ENCODE results near the gene PFKFB2.

Gene PFKFB2

GRCh38 chr1:207024202-207025145 is 28.6 kb upstream of the PFKFB2 start:
- DNase-seq (ENCODE audit: insufficient read length) (no peak), FAIRE-seq (no peak)
- TF ChIP-seq POLR2AphosphoS5 (IDR thresholded peaks at IDR 0.05; ENCODE audit: low read depth, low read length) = no peak
- no peak for TF ChIP-seq TAF1 (IDR thresholded peaks at IDR 0.05; ENCODE audit: borderline replicate concordance, low read depth, low read length)

GRCh38 chr1:207025146-207025880 is 27.8 kb upstream of the PFKFB2 start:
- FAIRE-seq (no peak), DNase-seq (ENCODE audit: insufficient read length) (no peak)
- TF ChIP-seq POLR2A (IDR thresholded peaks at IDR 0.05; ENCODE audit: low read depth, low read length) (no peak), TAF1 (IDR thresholded peaks at IDR 0.05; ENCODE audit: borderline replicate concordance, low read depth, low read length) (no peak), POLR2AphosphoS5 (IDR thresholded peaks at IDR 0.05; ENCODE audit: low read depth, low read length) (no peak)

- TF ChIP-seq POLR2AphosphoS5 (IDR thresholded peaks at IDR 0.05; ENCODE audit: low read depth, low read length) (no peak), TAF1 (IDR thresholded peaks at IDR 0.05; ENCODE audit: borderline replicate concordance, low read depth, low read length) (no peak), POLR2A (IDR thresholded peaks at IDR 0.05; ENCODE audit: low read depth, low read length) (no peak)
- FAIRE-seq = no peak
- no peak for DNase-seq (ENCODE audit: insufficient read length)
These were observed 27.0 kb upstream of the PFKFB2 start for GRCh38 chr1:207026104-207026534.

GRCh38 chr1:207027206-207027777 is 25.8 kb upstream of the PFKFB2 start:
- no peak for FAIRE-seq

GRCh38 chr1:207027921-207028320 is 25.2 kb upstream of the PFKFB2 start:
- FAIRE-seq = no peak
- DNase-seq (ENCODE audit: insufficient read length) = no peak
- TF ChIP-seq POLR2AphosphoS5 (IDR thresholded peaks at IDR 0.05; ENCODE audit: low read depth, low read length) (no peak), POLR2A (IDR thresholded peaks at IDR 0.05; ENCODE audit: low read depth, low read length) (no peak), TAF1 (IDR thresholded peaks at IDR 0.05; ENCODE audit: borderline replicate concordance, low read depth, low read length) (no peak)

More at GRCh38 chr1:207027206-207027777, 25.8 kb upstream of the PFKFB2 start:
- TF ChIP-seq POLR2AphosphoS5 (IDR thresholded peaks at IDR 0.05; ENCODE audit: low read depth, low read length) = no peak
- TF ChIP-seq POLR2A (IDR thresholded peaks at IDR 0.05; ENCODE audit: low read depth, low read length) = no peak
- TF ChIP-seq TAF1 (IDR thresholded peaks at IDR 0.05; ENCODE audit: borderline replicate concordance, low read depth, low read length) = no peak
- DNase-seq (ENCODE audit: insufficient read length) = no peak

- FAIRE-seq (no peak), DNase-seq (ENCODE audit: insufficient read length) (no peak)
- TF ChIP-seq POLR2AphosphoS5 (IDR thresholded peaks at IDR 0.05; ENCODE audit: low read depth, low read length) = no peak
- no peak for TF ChIP-seq POLR2A (IDR thresholded peaks at IDR 0.05; ENCODE audit: low read depth, low read length)
- no peak for TF ChIP-seq TAF1 (IDR thresholded peaks at IDR 0.05; ENCODE audit: borderline replicate concordance, low read depth, low read length)
These were observed 24.0 kb upstream of the PFKFB2 start for GRCh38 chr1:207028884-207029650.

GRCh38 chr1:207029701-207030521 is 23.2 kb upstream of the PFKFB2 start:
- DNase-seq (ENCODE audit: insufficient read length) (no peak), FAIRE-seq (no peak)
- TF ChIP-seq POLR2A (IDR thresholded peaks at IDR 0.05; ENCODE audit: low read depth, low read length) (no peak), TAF1 (IDR thresholded peaks at IDR 0.05; ENCODE audit: borderline replicate concordance, low read depth, low read length) (no peak), POLR2AphosphoS5 (IDR thresholded peaks at IDR 0.05; ENCODE audit: low read depth, low read length) (no peak)

GRCh38 chr1:207030522-207031009 is 22.5 kb upstream of the PFKFB2 start:
- no peak for TF ChIP-seq POLR2A (IDR thresholded peaks at IDR 0.05; ENCODE audit: low read depth, low read length)
- no peak for TF ChIP-seq POLR2AphosphoS5 (IDR thresholded peaks at IDR 0.05; ENCODE audit: low read depth, low read length)
- no peak for TF ChIP-seq TAF1 (IDR thresholded peaks at IDR 0.05; ENCODE audit: borderline replicate concordance, low read depth, low read length)
- DNase-seq (ENCODE audit: insufficient read length) = no peak
- no peak for FAIRE-seq

GRCh38 chr1:207031016-207031415 is 22.1 kb upstream of the PFKFB2 start:
- TF ChIP-seq POLR2A (IDR thresholded peaks at IDR 0.05; ENCODE audit: low read depth, low read length) (no peak), POLR2AphosphoS5 (IDR thresholded peaks at IDR 0.05; ENCODE audit: low read depth, low read length) (no peak), TAF1 (IDR thresholded peaks at IDR 0.05; ENCODE audit: borderline replicate concordance, low read depth, low read length) (no peak)
- DNase-seq (ENCODE audit: insufficient read length) (no peak), FAIRE-seq (no peak)
